Activated naive CD4-positive, alpha-beta T cell treated with anti-CD3 and anti-CD28 coated beads, Interleukin-2, amount 10 ng/mL, durations not matched to agents 7 days and 5 days (primary cell): Measurements from ENCODE around the gene KRTAP21-2.
"Not testable (repeated sequence)": the region's sequence is repeated elsewhere in the genome, so short reads cannot be mapped to it uniquely, and the experiment has no call there.

Experiments used
- CTCF ChIA-PET: fragments of 350-600 bp; sonication (Branson Sonifier 250); formaldehyde crosslinking; loops from one replicate; lab custom pipeline; 2021; ENCODE audit warnings: antibody characterized with exemption; lab: Charles Lee
- DNase-seq: peaks from one replicate; pipeline ENCODE4 v3.0.0-alpha.2; 2020
- H3K27ac Mint-ChIP-seq: one replicate; pipeline ENCODE4 v1.8.0; 2021; ENCODE audit warnings: mild to moderate bottlenecking, moderate library complexity, mixed read lengths
- H3K27me3 Mint-ChIP-seq: one replicate; pipeline ENCODE4 v1.8.0; 2021; ENCODE audit warnings: mild to moderate bottlenecking, mixed read lengths
- H3K36me3 Mint-ChIP-seq: one replicate; pipeline ENCODE4 v1.8.0; 2021; ENCODE audit warnings: mixed read lengths
- H3K4me1 Mint-ChIP-seq: one replicate; pipeline ENCODE4 v1.8.0; 2021; ENCODE audit warnings: mixed read lengths
- H3K4me3 Mint-ChIP-seq: one replicate; pipeline ENCODE4 v1.8.0; 2021; ENCODE audit warnings: mild to moderate bottlenecking, moderate library complexity, mixed read lengths
- H3K9me3 Mint-ChIP-seq: one replicate; pipeline ENCODE4 v1.8.0; 2021; ENCODE audit warnings: mixed read lengths

Gene KRTAP21-2

DNA sequence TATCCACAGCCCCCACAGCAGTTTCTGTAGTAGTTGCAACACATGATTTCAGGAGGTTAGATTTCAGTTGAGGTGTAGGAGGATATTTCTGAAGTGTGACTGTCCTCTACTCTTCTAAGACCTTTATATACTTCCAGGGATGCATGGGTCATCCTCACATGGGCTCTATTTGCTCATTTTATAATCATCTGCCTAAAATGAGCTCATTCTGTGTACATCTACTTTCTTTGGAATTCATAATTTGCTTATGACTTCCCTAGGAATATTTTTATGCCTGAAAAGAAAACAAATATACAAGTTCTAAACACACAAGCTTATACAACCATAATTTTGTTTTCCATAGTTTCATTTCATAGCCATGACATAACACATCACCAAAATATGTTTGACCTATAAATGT is at the start of gene KRTAP21-2:
TSS of gene KRTAP21-2 (minus strand) at position 101 of the 400 bp plus-strand sequence. CDS start at position 44, 57 bp downstream.
- Mint-ChIP-seq H3K27ac (no peak within 1 kb of the TSS), H3K4me3 (no peak within 1 kb of the TSS), H3K36me3 (no peaks in the 10 kb centered on the region), H3K9me3 (no peaks in the 10 kb centered on the region), H3K4me1 (no peaks in the 10 kb centered on the region), H3K27me3 (no peaks in the 10 kb centered on the region)
- DNase-seq, result no peak
- CTCF ChIA-PET, result no interaction called here

DNA sequence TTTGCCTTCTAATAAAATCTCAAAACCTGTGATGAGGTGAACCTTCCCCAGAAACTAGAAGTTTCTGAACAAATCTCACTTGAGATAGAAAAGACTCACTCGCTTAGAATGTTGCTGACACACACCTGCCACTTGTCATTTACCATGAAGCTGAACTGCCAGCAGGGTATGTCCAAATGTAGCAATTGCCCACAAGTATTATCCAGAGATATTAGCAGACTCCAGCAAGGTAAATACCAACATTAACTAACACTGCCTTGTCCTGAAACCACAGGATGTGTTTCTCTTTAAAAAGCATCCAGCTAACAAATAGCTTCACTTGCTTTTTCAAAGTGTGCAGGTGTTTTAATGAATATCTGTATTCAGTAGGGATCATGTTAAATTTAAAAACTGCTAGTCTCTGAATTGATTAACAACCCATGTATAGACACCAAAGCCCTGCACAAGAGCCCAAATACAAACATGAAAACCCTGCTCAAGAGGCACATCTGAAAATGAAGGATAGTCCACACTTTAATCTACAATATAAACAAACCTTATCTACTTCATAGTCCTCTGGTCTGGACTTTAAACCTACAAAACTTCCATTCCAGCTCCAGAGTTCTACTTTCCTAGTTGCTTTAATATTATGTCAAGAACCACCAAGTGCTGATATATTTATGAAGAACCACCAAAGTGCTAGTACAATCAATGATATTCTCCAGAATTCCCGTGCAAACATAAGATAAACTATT is 46.7 kb upstream of the KRTAP21-2 start:
- CTCF ChIA-PET, result no interaction called here
- no peaks in the 10 kb centered on the region for H3K4me1 Mint-ChIP-seq
- H3K4me3 Mint-ChIP-seq, result no peak overlapping the region
- no peaks in the 10 kb centered on the region for H3K9me3 Mint-ChIP-seq
- H3K36me3 Mint-ChIP-seq, result no peaks in the 10 kb centered on the region
- H3K27ac Mint-ChIP-seq, result no peak overlapping the region
- DNase-seq, result no peak
- H3K27me3 Mint-ChIP-seq, result peaks cover 4% of the 10 kb centered on the region

DNA sequence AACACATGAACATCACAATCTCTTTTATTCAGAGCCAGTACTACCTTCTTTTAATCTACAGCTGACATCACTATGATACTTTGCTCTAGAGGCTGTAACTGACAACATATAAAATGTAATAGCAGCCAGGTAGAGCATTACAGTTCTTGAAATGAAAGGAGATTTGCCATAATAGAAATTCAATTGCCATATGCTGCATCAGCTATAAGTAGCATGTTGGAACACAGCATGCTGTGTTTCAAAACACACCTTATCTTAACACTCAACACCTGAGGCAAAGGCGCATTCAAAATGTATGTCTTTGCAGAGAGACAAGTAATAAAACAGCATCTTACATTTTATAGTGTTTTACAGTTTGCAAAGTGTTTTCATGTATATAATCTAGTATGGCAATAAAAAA is 32.2 kb upstream of the KRTAP21-2 start:
- H3K27ac Mint-ChIP-seq, result no peak overlapping the region
- CTCF ChIA-PET, result no interaction called here
- DNase-seq, result no peak
- no peaks in the 10 kb centered on the region for H3K4me1 Mint-ChIP-seq
- no peaks in the 10 kb centered on the region for H3K36me3 Mint-ChIP-seq
- no peaks in the 10 kb centered on the region for H3K9me3 Mint-ChIP-seq
- H3K27me3 Mint-ChIP-seq, result no peaks in the 10 kb centered on the region
- no peak overlapping the region for H3K4me3 Mint-ChIP-seq

DNA sequence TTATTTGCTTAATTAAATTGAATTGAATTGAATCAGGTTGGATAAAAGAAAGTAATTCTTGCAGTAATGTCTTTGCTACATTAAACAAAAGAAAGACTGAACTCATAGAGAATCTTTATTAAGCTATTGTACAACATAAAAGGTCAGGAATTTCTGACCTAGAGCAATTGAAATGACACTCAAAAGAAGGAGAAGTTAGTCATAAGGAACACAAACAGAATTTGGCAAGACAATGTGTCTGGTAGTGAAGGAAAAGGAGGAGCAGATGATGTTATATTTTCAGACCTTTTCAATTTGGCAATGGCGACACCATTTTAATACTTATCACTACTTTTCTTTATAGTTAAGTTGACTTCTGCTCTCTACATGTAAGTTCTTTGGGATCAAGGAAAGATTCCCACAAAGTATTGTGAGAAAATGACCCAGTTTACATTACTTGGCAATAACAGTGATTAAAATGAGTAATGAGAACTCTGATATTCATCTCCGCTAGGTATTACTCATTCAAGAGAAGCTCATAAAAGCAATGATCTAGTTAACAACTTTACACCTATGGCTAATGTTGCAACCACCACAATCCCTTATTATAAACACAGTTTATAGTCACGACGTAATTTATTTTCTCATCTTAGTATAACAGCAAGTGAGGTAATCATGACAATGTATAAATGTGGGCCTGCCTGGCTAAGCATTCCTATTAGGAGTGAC is 22.8 kb upstream of the KRTAP21-2 start:
- H3K27me3 Mint-ChIP-seq, result peaks cover 3% of the 10 kb centered on the region
- CTCF ChIA-PET, result no interaction called here
- peaks cover 2% of the 10 kb centered on the region for H3K9me3 Mint-ChIP-seq
- H3K4me3 Mint-ChIP-seq, result no peak overlapping the region
- H3K27ac Mint-ChIP-seq, result no peak overlapping the region
- H3K36me3 Mint-ChIP-seq, result no peaks in the 10 kb centered on the region
- no peaks in the 10 kb centered on the region for H3K4me1 Mint-ChIP-seq
- no peak for DNase-seq

DNA sequence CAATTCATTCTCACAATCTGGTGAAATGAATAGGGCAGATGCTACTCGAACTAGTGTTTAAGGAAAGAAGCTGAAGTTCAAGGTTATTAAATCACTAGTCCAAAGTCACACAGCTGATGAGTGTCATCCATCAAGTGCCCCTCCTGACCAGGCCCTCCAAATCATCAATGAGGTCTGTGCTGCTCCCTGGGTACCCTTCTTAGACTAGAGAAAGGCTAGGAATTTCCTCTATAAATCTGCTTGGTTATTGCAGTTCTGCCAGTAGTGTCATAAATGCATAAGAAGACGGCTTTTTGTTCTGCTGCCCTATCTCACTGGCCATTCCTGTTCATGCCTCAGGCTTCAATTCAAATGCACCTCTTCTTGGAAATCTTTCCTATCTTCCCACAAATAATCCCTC is 13.7 kb upstream of the KRTAP21-2 start:
- Mint-ChIP-seq H3K27ac (no peak overlapping the region), H3K4me3 (no peak overlapping the region), H3K4me1 (no peaks in the 10 kb centered on the region), H3K9me3 (no peaks in the 10 kb centered on the region), H3K36me3 (no peaks in the 10 kb centered on the region), H3K27me3 (no peaks in the 10 kb centered on the region)
- CTCF ChIA-PET, result no interaction called here
- DNase-seq, result no peak

DNA sequence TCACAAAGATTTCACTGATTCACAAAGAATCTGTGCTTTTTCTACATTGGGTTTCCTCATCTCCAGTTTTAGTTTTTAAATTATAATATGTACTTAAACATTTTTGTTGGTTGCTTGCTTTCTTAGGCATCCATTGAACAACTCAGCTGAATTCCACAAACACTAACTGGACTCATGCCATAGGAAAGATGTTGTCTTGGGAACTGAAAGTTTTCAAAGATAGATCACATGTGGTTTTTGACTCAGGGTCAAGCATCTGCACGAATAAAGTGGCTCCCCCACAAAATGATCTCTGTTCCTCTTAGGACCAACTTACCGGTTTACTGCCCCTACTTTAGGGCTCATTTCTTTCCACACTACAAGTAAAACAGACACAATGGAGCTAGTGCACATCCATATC is 11.2 kb upstream of the KRTAP21-2 start:
- no peak overlapping the region for H3K27ac Mint-ChIP-seq
- CTCF ChIA-PET, result no interaction called here

DNA sequence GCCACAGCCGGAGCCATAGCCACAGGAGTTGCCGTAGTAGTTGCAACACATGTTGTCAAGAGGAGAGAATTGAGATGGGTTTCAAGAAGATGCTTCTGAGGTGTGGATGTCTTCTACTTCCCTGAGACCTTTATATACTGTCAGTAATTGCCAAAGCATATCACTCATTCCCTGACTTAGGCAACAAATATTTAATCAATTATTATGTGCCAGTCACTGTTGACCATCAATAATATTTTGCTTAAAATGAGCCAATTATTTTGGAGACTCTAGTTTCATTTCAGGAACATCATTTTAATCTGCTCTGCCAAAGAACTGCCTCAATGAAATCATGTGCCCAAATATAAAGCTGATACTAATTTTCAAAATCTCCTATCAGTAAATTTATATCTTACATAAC is 8.3 kb upstream of the KRTAP21-2 start, which contains the start of gene KRTAP21-1:
TSS of gene KRTAP21-1 (minus strand) at position 101 of the 400 bp plus-strand sequence. CDS start at position 51, 50 bp downstream.
- DNase-seq, H3K4me3 Mint-ChIP-seq, H3K27me3 Mint-ChIP-seq, H3K9me3 Mint-ChIP-seq, H3K27ac Mint-ChIP-seq, H3K36me3 Mint-ChIP-seq, H3K4me1 Mint-ChIP-seq, CTCF ChIA-PET: not testable (repeated sequence)

More for the DNA sequence above, 11.2 kb upstream of the KRTAP21-2 start:
- Mint-ChIP-seq H3K27me3 (no peaks in the 10 kb centered on the region), H3K4me1 (no peaks in the 10 kb centered on the region), H3K9me3 (peaks cover 1% of the 10 kb centered on the region), H3K4me3 (no peak overlapping the region), H3K36me3 (no peaks in the 10 kb centered on the region)
- no peak for DNase-seq

DNA sequence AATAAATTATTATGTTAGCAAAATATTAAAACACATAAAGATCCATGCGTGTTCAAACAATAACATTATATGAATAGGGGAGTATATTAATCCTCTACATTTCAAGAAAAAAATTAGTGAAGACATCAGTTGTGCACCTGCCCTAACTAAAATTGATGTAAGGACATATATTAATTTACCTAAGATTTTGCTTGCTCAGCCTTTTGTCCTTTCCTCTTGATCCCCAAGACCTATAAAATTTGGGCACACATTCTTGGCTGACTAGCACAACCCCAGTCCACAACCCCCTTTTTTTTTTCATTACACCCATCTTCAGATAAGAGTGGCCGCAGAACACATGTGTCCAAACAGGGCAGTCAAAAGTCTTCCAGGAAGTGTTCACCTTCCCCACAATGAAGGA is 6.6 kb downstream of the KRTAP21-2 start:
- H3K27ac Mint-ChIP-seq, result no peak overlapping the region
- CTCF ChIA-PET, result no interaction called here
- H3K36me3 Mint-ChIP-seq, result no peaks in the 10 kb centered on the region
- no peaks in the 10 kb centered on the region for H3K4me1 Mint-ChIP-seq
- no peak overlapping the region for H3K4me3 Mint-ChIP-seq
- H3K27me3 Mint-ChIP-seq, result no peaks in the 10 kb centered on the region
- no peaks in the 10 kb centered on the region for H3K9me3 Mint-ChIP-seq
- no peak for DNase-seq

DNA sequence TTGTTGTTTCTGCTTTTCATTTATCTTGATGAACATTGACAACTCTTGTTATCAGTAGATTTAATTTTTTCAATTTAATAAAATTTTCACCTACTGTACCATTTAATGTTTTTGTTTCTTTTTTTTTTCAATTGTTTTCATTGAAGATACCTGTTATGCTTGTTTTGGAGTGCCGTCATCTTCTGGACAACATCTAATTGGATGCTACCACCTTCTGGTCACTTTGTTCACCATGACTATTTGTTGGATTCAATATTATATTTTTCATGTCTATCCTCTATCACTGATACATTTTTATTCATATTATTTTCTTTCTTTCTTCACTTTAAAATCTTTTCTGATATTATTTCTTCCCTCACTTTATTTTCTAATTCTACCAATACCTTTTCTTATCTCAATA is 14.0 kb downstream of the KRTAP21-2 start:
- Mint-ChIP-seq H3K4me3 (no peak overlapping the region), H3K9me3 (no peaks in the 10 kb centered on the region), H3K36me3 (no peaks in the 10 kb centered on the region), H3K27ac (no peak overlapping the region), H3K27me3 (no peaks in the 10 kb centered on the region), H3K4me1 (no peaks in the 10 kb centered on the region)
- no peak for DNase-seq
- CTCF ChIA-PET, result no interaction called here

DNA sequence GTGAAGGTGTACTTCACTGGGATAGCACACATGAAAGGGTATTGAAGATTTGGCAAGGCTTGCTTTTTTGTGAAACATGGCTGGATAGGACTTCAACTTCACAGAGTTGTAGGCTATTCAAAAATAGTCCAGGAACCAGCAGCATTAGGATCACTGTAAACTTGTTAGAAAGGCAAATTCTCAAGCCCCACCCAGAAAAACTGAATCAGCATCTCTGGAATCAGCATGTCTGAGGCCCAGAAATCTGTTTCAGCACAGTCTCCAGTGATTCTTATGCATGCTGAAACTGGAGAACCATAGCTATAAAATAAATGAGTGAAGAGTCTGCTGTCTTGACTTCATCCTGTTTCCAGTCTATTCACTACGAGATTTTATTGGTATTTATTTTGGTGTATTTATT is 20.3 kb downstream of the KRTAP21-2 start:
- no peak overlapping the region for H3K4me3 Mint-ChIP-seq
- H3K27ac Mint-ChIP-seq, result no peak overlapping the region
- H3K4me1 Mint-ChIP-seq, result no peaks in the 10 kb centered on the region
- no peaks in the 10 kb centered on the region for H3K36me3 Mint-ChIP-seq
- CTCF ChIA-PET, result no interaction called here
- peaks cover 11% of the 10 kb centered on the region for H3K27me3 Mint-ChIP-seq
- DNase-seq, result no peak
- H3K9me3 Mint-ChIP-seq, result no peaks in the 10 kb centered on the region

DNA sequence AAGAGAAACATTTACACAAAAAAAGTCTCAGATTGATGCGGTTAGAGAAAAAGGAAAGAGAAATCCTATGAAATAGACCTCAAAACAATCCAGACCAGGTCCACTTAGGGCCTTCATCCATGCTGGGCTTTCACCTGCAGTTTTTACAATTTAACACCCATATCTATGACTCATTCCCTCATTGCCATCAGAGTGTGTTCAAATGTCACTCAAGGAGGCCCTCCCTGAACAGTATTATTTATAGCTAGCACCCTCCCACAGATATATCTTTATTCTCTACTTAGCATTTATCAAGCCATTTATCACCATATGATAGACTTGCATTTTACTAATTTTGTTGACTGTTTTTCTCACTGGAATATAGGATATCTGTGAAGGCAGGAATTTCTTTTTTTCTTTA is 27.7 kb downstream of the KRTAP21-2 start:
- Mint-ChIP-seq H3K27me3 (no peaks in the 10 kb centered on the region), H3K27ac (peak overlapping the region; percentile 12), H3K36me3 (no peaks in the 10 kb centered on the region), H3K4me3 (no peak overlapping the region), H3K9me3 (no peaks in the 10 kb centered on the region), H3K4me1 (peaks cover 15% of the 10 kb centered on the region)
- no peak for DNase-seq
- CTCF ChIA-PET, result no interaction called here

DNA sequence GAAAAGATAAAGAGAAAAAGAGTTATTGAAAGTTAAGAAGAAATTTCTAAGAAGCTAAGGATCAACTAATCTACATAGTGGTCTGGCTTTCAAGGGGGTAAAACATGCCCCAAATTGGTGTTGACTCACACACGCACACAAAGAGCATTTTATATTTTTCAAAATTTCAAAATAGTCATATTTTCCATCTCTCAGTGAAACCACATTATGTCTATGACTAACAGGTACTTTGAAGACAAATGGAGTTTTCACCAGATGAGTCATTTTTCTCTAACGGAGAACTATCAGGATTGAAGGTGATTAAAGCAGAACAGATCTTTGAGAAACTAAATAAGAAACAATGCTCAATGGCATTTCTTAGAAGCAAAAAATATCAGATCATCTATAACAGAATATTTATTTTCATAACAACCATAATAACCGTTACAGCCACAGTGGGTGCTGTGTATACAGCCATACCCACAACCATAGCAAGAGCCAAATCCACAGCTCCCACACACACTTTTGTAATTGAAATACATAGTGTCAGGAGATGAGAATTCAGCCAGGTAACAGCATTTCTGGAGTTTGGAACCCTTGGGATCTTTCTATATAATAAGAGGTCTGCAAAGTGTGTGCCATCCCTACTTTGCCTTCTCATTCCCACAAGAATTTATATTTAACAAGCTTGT is 28.7 kb downstream of the KRTAP21-2 start, which contains the start of gene KRTAP21-3:
TSS of gene KRTAP21-3 (minus strand) at position 539 of the 671 bp plus-strand sequence. CDS start at position 521, 18 bp downstream.
- Mint-ChIP-seq H3K9me3 (peaks cover 2% of the 10 kb centered on the region), H3K4me1 (peaks cover 15% of the 10 kb centered on the region), H3K36me3 (no peaks in the 10 kb centered on the region), H3K27me3 (no peaks in the 10 kb centered on the region), H3K4me3 (no peak within 1 kb of the TSS), H3K27ac (peak within 1 kb of the TSS; percentile 12)
- CTCF ChIA-PET, result no interaction called here
- no peak for DNase-seq

DNA sequence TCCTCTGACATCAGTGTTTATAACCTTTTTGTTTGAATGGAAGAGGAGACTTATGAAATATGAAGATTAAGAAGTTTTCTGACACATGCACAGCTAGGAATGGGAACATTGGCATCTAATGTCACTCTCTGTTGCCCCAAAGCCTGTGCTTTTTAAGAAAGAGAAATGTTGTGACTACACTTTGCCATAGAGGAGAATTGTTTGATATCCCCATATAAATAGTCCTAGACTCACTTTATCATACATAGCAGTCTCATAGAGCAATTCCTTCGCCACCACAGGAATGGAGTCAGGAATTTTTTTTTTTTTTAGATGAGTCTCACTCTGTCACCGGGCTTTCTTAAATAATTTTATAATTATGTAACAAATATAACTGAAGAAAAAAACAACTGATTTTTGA is 30.0 kb downstream of the KRTAP21-2 start:
- peaks cover 15% of the 10 kb centered on the region for H3K4me1 Mint-ChIP-seq
- H3K9me3 Mint-ChIP-seq, result peaks cover 2% of the 10 kb centered on the region
- CTCF ChIA-PET, result interaction anchor here (0.7 kb wide), 1 partner anchor 23 kb away, joined by 5 read pairs; no protein-coding TSS in a partner anchor
- H3K27me3 Mint-ChIP-seq, result no peaks in the 10 kb centered on the region
- no peak overlapping the region for H3K4me3 Mint-ChIP-seq
- H3K36me3 Mint-ChIP-seq, result no peaks in the 10 kb centered on the region
- no peak overlapping the region for H3K27ac Mint-ChIP-seq
- no peak for DNase-seq

DNA sequence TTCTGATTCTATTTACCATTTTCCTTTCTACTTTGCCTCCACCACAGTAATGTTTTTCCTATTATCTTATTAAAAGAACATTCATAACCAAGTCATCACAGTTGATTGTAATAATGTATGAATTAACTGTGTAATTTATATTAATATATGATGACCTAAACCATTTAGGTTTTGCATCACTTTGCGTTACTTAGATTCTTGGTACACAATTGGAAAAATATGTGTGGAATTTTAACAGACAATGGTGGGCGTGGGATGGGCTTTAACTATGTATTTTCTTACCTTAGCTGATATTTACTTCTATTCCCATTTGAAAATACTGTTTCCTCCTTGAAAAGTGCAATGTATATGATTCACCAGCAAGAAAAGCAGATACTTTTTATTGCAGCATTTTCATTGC is 32.1 kb downstream of the KRTAP21-2 start:
- no peaks in the 10 kb centered on the region for H3K36me3 Mint-ChIP-seq
- DNase-seq, result no peak
- H3K4me3 Mint-ChIP-seq, result no peak overlapping the region

More for the DNA sequence above, 32.1 kb downstream of the KRTAP21-2 start:
- Mint-ChIP-seq H3K4me1 (peaks cover 15% of the 10 kb centered on the region), H3K27ac (no peak overlapping the region), H3K27me3 (no peaks in the 10 kb centered on the region), H3K9me3 (peaks cover 2% of the 10 kb centered on the region)
- CTCF ChIA-PET, result no interaction called here
